Neural progenitor cell (in vitro differentiated cells): Measurements from ENCODE around the gene MITF. TPM values are rescaled to one million over a fixed set of nuclear protein-coding genes. Genes with fewer than 3 reads are reported as not detected.
A peak's percentile ranks its signal among the peaks of the same experiment; 100 is the strongest.

Source experiments
- DNase-seq: peaks from one replicate; pipeline ENCODE4 v3.0.0-alpha.2; 2016; ENCODE audit warnings: low spot score
- H2AFZ ChIP-seq: fragments of 200-600 bp; sonication (generic); replicated peaks from 2 replicates; pipeline ENCODE4 v1.6.1; 2016; ENCODE audit warnings: antibody characterized with exemption
- H3F3A ChIP-seq: fragments of 200-600 bp; sonication (generic); 2 replicates; pipeline ENCODE4 v1.6.1; 2016; ENCODE audit warnings: antibody characterized with exemption, low read depth
- H3K27ac ChIP-seq: fragments of 200-600 bp; sonication (generic); 2 replicates; pipeline ENCODE4 v1.5.1; 2016; ENCODE audit warnings: mild to moderate bottlenecking
- H3K27me3 ChIP-seq: fragments of 200-600 bp; sonication (generic); 2 replicates; pipeline ENCODE4 v1.6.1; 2016; ENCODE audit warnings: mild to moderate bottlenecking, moderate library complexity
- H3K36me3 ChIP-seq: fragments of 200-600 bp; sonication (generic); 2 replicates; pipeline ENCODE4 v1.5.1; 2016
- H3K4me1 ChIP-seq: fragments of 200-600 bp; sonication (generic); 2 replicates; pipeline ENCODE4 v1.6.1; 2016; ENCODE audit warnings: mixed run types
- H3K4me2 ChIP-seq: fragments of 200-600 bp; sonication (generic); 2 replicates; pipeline ENCODE4 v1.6.1; 2016
- H3K4me3 ChIP-seq: fragments of 200-600 bp; sonication (generic); 2 replicates; pipeline ENCODE4 v1.5.1; 2016
- H3K79me2 ChIP-seq: fragments of 200-600 bp; sonication (generic); 2 replicates; pipeline ENCODE4 v1.6.1; 2016; ENCODE audit warnings: low read depth
- H3K9ac ChIP-seq: fragments of 200-600 bp; sonication (generic); 2 replicates; pipeline ENCODE4 v1.6.1; 2016
- H3K9me3 ChIP-seq: fragments of 200-600 bp; sonication (generic); 2 replicates; pipeline ENCODE4 v1.5.1; 2016; ENCODE audit warnings: low read depth
- H4K20me1 ChIP-seq: fragments of 200-600 bp; sonication (generic); 2 replicates; pipeline ENCODE4 v1.6.1; 2016; ENCODE audit warnings: low read depth
- H3K27ac Mint-ChIP-seq: 3 replicates; pipeline ENCODE4 v1.8.0; 2021; ENCODE audit warnings: mixed read lengths
- H3K27me3 Mint-ChIP-seq: 2 replicates; pipeline ENCODE4 v1.8.0; 2022; ENCODE audit warnings: low read depth, mild to moderate bottlenecking, inconsistent platforms, moderate library complexity, mixed read lengths; ENCODE audit not compliant: insufficient read depth
- H3K36me3 Mint-ChIP-seq: 3 replicates; pipeline ENCODE4 v1.8.0; 2021; ENCODE audit warnings: mixed read lengths
- H3K4me1 Mint-ChIP-seq: 3 replicates; pipeline ENCODE4 v1.8.0; 2021; ENCODE audit warnings: mixed read lengths
- H3K4me3 Mint-ChIP-seq: 3 replicates; pipeline ENCODE4 v1.8.0; 2021; ENCODE audit warnings: mild to moderate bottlenecking, moderate library complexity, mixed read lengths
- H3K9me3 Mint-ChIP-seq: 3 replicates; pipeline ENCODE4 v1.8.0; 2020; ENCODE audit warnings: mixed read lengths
- EZH2 ChIP-seq: fragments of 200-600 bp; sonication (generic); IDR thresholded peaks from 2 replicates; pipeline ENCODE4 v1.6.1; 2017; ENCODE audit warnings: antibody characterized with exemption, mild to moderate bottlenecking, moderate library complexity
- EZH2phosphoT487 ChIP-seq: fragments of 200-600 bp; sonication (generic); IDR thresholded peaks from 2 replicates; pipeline ENCODE4 v1.6.1; 2017; ENCODE audit warnings: antibody characterized with exemption
- total RNA-seq: library from RNA; depleted of rRNA; stranded (reverse); fragments of >200 nt; gene quantifications from 2 replicates; pipeline ENCODE4 v1.2.3, GENCODE V29; 2015; ENCODE audit warnings: low replicate concordance
- TF ChIP-seq, protein P1 (sequence below): fragments of 200-600 bp; sonication (generic); IDR thresholded peaks from 2 replicates; pipeline ENCODE4 v1.5.1; 2017; ENCODE audit warnings: antibody characterized with exemption, mild to moderate bottlenecking

Gene MITF, protein sequence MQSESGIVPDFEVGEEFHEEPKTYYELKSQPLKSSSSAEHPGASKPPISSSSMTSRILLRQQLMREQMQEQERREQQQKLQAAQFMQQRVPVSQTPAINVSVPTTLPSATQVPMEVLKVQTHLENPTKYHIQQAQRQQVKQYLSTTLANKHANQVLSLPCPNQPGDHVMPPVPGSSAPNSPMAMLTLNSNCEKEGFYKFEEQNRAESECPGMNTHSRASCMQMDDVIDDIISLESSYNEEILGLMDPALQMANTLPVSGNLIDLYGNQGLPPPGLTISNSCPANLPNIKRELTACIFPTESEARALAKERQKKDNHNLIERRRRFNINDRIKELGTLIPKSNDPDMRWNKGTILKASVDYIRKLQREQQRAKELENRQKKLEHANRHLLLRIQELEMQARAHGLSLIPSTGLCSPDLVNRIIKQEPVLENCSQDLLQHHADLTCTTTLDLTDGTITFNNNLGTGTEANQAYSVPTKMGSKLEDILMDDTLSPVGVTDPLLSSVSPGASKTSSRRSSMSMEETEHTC
- total RNA-seq, result 0.09 TPM in 1 of 2 replicates, not detected in the other

DNA sequence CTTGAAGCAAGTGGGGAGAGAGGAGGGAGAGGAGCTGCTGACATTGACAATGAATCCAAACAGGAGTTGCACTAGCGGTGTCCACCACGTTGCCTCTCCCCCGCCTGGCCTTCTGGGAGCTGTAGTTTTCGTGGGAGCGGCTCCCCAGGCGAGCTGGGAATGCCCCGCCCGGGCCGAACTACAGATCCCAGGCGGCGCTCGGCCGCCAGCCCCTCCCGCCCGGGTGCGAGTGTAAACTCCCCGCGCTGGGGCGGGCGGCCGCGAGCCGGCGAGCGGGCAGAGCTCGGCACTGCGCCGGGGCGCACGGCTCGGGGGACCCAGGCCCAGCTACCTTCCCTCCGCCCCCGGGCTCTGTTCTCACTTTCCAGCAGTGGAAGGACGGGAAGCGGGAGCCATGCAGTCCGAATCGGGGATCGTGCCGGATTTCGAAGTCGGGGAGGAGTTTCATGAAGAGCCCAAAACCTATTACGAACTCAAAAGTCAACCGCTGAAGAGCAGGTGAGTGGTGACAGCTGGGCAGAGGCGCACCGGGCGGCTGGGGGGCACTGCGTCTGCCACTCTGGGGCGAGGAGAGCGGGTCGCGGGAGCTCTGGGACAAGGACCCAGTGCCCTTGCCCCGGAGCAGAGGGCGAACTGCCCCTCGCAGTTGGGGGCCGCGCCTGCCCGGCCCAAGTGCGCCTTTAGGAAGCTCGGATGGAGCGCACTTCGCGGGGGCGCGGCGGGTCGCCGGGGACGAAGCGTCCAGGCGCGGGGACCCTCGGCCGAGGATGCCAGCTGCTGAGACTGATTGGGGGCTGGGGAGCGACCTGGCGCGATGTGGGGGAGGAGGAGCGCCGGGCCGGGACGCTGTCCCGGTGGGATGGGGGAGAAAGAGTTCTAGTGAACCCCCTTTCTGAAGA, at the start of gene MITF:
Gene MITF (plus strand): TSS at position 261 of the 899 bp plus-strand sequence. CDS start 134 bp downstream, at position 395.
- DNase-seq, result peak; percentile 90
- Histone ChIP-seq H2AFZ (peak within 1 kb of the TSS; percentile 90), H3K36me3 (no peaks in the 10 kb centered on the region), H4K20me1 (no peaks in the 10 kb centered on the region), H3K9me3 (no peaks in the 10 kb centered on the region), H3F3A (no peaks in the 10 kb centered on the region), H3K4me3 (peak within 1 kb of the TSS; percentile 77), H3K4me2 (peak within 1 kb of the TSS; percentile 96), H3K27me3 (peaks cover 84% of the 10 kb centered on the region), H3K9ac (no peak within 1 kb of the TSS), H3K4me1 (no peaks in the 10 kb centered on the region), H3K27ac (no peak within 1 kb of the TSS), H3K79me2 (no peaks in the 10 kb centered on the region)
- Mint-ChIP-seq H3K27ac (no peak within 1 kb of the TSS), H3K27me3 (peaks cover 52% of the 10 kb centered on the region), H3K36me3 (no peaks in the 10 kb centered on the region), H3K9me3 (no peaks in the 10 kb centered on the region), H3K4me1 (peaks cover 8% of the 10 kb centered on the region), H3K4me3 (peak within 1 kb of the TSS; percentile 90)
- TF ChIP-seq, protein P1, sequence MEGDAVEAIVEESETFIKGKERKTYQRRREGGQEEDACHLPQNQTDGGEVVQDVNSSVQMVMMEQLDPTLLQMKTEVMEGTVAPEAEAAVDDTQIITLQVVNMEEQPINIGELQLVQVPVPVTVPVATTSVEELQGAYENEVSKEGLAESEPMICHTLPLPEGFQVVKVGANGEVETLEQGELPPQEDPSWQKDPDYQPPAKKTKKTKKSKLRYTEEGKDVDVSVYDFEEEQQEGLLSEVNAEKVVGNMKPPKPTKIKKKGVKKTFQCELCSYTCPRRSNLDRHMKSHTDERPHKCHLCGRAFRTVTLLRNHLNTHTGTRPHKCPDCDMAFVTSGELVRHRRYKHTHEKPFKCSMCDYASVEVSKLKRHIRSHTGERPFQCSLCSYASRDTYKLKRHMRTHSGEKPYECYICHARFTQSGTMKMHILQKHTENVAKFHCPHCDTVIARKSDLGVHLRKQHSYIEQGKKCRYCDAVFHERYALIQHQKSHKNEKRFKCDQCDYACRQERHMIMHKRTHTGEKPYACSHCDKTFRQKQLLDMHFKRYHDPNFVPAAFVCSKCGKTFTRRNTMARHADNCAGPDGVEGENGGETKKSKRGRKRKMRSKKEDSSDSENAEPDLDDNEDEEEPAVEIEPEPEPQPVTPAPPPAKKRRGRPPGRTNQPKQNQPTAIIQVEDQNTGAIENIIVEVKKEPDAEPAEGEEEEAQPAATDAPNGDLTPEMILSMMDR, result no peak
- TF ChIP-seq EZH2phosphoT487 (peak; percentile 24), EZH2 (peak; percentile 67)

DNA sequence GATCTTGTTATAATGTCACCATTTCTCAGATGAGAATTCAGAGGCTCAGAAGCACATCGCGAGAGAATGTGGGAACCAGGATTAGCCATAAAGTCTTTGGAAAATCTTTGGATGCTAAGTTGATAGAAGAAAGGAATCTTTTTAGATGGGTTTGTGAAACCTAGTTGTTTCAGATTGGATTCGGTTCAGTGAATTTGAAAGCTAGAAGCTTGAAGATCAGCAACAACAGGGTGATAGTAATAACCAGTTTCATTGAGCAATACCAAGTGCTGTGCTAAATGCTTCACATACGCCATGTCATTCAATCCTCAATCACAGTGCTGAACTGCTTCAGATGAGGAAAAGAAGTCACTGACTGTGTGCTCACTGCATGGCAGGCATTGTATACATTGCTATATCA, 47.4 kb upstream of the MITF start:
- no peak overlapping the region for H3K4me2 ChIP-seq
- H3K9me3 ChIP-seq, result no peaks in the 10 kb centered on the region
- no peak overlapping the region for H3K4me3 Mint-ChIP-seq
- no peak for DNase-seq
- H3K36me3 Mint-ChIP-seq, result no peaks in the 10 kb centered on the region
- H3K9me3 Mint-ChIP-seq, result no peaks in the 10 kb centered on the region
- H3F3A ChIP-seq, result no peaks in the 10 kb centered on the region
- H3K79me2 ChIP-seq, result no peaks in the 10 kb centered on the region
- no peaks in the 10 kb centered on the region for H4K20me1 ChIP-seq
- H3K27me3 Mint-ChIP-seq, result no peaks in the 10 kb centered on the region
- no peak overlapping the region for H2AFZ ChIP-seq
- H3K27ac ChIP-seq, result no peak overlapping the region
- peak overlapping the region; percentile 2 for H3K27ac Mint-ChIP-seq
- H3K4me1 ChIP-seq, result no peaks in the 10 kb centered on the region
- TF ChIP-seq EZH2, result no peak
- TF ChIP-seq, protein P1, result no peak
- no peak for TF ChIP-seq EZH2phosphoT487
- H3K4me1 Mint-ChIP-seq, result peaks cover 14% of the 10 kb centered on the region
- H3K9ac ChIP-seq, result no peak overlapping the region
- H3K36me3 ChIP-seq, result no peaks in the 10 kb centered on the region
- no peak overlapping the region for H3K4me3 ChIP-seq
- H3K27me3 ChIP-seq, result peaks cover 15% of the 10 kb centered on the region

DNA sequence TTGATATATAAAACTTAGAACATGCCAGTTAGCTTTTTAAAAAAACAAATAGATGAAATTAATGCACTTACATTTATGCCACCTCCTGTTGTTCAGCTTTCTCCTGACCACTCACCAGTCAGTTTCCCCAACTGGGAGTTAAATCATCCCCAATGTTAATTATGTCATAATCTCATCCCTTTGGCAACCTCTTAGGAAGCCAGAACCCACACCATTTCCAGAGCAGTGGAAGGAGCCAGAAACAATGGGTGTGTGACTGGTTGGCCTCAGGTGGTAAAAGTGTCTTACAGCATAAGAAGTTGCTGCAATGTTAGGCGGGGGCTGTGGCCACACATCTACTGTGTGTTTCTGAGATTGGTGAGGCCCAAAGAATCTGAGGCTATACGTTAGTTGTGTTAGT, 46.5 kb upstream of the MITF start:
- Histone ChIP-seq H3K79me2 (no peaks in the 10 kb centered on the region), H3K36me3 (no peaks in the 10 kb centered on the region), H3K9ac (no peak overlapping the region), H3F3A (no peaks in the 10 kb centered on the region), H4K20me1 (no peaks in the 10 kb centered on the region), H3K27ac (no peak overlapping the region), H3K9me3 (no peaks in the 10 kb centered on the region), H3K4me3 (no peak overlapping the region), H3K4me1 (no peaks in the 10 kb centered on the region), H3K4me2 (no peak overlapping the region), H2AFZ (no peak overlapping the region), H3K27me3 (peaks cover 15% of the 10 kb centered on the region)
- no peak for DNase-seq
- Mint-ChIP-seq H3K27me3 (no peaks in the 10 kb centered on the region), H3K36me3 (no peaks in the 10 kb centered on the region), H3K4me1 (peaks cover 14% of the 10 kb centered on the region), H3K4me3 (no peak overlapping the region), H3K27ac (no peak overlapping the region), H3K9me3 (no peaks in the 10 kb centered on the region)
- no peak for TF ChIP-seq EZH2
- no peak for TF ChIP-seq EZH2phosphoT487
- TF ChIP-seq, protein P1, result no peak
